ENCODE data around the gene ASNSD1.
"Not testable (repeated sequence)": the region's sequence is repeated elsewhere in the genome, so short reads cannot be mapped to it uniquely, and the experiment has no call there.

The ASNSD1 gene

DNA sequence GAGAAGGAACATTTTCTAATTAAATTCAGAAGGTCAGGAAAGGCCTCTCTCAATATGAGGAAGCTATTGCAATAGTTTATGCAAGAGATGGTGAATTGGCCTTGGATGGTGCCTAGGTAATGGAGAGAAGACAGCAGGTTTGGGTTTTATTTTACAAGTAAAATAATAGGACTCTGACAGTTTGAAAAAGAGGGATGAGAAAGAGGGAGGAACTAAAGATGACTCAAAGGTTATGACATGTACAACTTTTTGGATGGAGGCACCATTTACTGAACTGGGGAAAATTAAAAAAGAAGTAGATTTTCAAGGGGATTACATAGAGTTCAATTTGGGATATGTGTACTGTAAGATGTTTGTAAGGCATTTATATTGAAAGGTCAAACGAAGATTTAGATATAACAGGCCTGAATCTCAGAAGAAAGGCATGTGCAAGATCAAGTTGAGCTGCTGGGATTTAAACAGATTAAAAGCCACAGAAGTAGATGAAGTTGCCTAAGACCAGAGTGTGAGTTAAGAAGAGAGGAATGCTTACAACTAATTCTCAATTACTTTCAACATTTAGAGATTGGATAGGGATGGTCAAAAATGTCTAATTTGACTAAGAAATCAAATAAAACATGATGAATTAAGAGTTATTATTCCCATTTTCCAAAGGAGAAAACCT is 12.3 kb upstream of the ASNSD1 start:
- TF ChIP-seq, protein P1, sequence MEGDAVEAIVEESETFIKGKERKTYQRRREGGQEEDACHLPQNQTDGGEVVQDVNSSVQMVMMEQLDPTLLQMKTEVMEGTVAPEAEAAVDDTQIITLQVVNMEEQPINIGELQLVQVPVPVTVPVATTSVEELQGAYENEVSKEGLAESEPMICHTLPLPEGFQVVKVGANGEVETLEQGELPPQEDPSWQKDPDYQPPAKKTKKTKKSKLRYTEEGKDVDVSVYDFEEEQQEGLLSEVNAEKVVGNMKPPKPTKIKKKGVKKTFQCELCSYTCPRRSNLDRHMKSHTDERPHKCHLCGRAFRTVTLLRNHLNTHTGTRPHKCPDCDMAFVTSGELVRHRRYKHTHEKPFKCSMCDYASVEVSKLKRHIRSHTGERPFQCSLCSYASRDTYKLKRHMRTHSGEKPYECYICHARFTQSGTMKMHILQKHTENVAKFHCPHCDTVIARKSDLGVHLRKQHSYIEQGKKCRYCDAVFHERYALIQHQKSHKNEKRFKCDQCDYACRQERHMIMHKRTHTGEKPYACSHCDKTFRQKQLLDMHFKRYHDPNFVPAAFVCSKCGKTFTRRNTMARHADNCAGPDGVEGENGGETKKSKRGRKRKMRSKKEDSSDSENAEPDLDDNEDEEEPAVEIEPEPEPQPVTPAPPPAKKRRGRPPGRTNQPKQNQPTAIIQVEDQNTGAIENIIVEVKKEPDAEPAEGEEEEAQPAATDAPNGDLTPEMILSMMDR (IDR thresholded peaks at IDR 0.05; ENCODE audit: low read depth, low read length) = no peak
- Histone ChIP-seq H3K27ac (no peak overlapping the region; the same call in 1 of the 2 replicates), H3K4me3 (ENCODE audit: low read depth, low read length) (no peak overlapping the region), H3K9me3 (ENCODE audit: severe bottlenecking) (no peaks in the 10 kb centered on the region), H3K36me3 (no peaks in the 10 kb centered on the region), H3K27me3 (ENCODE audit: insufficient read depth, low read depth, severe bottlenecking) (no peaks in the 10 kb centered on the region)
- DNase-seq = no peak

DNA sequence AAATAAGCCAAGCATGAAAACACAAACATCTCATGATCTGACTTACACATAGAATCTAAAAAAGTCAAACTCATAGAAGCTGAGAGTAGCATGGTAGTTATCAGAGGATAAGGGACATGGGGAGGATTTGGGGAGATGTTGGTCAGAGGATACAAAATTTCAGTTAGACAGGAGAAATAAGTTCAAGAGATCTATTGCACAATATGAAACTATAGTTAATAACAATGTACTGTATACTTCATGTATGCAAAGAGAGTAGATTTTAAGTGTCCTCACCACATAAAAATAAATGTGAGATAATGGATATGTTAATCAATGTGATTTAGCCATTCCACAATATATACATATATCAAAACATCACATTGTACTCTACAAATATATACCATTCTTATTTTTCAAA is 10.0 kb upstream of the ASNSD1 start:
- no peaks in the 10 kb centered on the region for H3K9me3 ChIP-seq (ENCODE audit: severe bottlenecking)
- no peaks in the 10 kb centered on the region for H3K27me3 ChIP-seq (ENCODE audit: insufficient read depth, low read depth, severe bottlenecking)
- no peak overlapping the region for H3K4me3 ChIP-seq (ENCODE audit: low read depth, low read length)
- no peak for DNase-seq
- TF ChIP-seq, protein P1 (IDR thresholded peaks at IDR 0.05; ENCODE audit: low read depth, low read length) = no peak
- no peaks in the 10 kb centered on the region for H3K36me3 ChIP-seq
- no peak overlapping the region for H3K27ac ChIP-seq

DNA sequence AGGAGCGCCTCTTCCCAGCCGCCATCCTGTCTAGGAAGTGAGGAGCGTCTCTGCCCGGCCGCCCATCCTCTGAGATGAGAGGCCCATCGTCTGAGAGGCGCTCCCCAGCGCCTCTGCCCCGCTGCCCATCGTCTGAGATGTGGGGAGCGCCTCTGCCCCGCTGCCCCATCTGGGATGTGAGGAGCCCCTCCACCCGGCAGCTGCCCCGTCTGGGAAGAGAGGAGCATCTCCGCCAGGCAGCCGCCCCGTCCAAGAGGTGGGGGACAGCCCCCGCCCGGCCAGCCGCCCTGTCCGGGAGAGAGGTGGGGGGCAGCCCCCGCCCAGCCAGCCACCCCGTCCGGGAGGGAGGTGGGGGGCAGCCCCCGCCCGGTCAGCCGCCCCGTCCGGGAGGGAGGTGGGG is 7.8 kb upstream of the ASNSD1 start:
- H3K27ac ChIP-seq; DNase-seq; H3K36me3 ChIP-seq; H3K27me3 ChIP-seq (ENCODE audit: insufficient read depth, low read depth, severe bottlenecking); H3K4me3 ChIP-seq (ENCODE audit: low read depth, low read length); H3K9me3 ChIP-seq (ENCODE audit: severe bottlenecking): not testable (repeated sequence)

DNA sequence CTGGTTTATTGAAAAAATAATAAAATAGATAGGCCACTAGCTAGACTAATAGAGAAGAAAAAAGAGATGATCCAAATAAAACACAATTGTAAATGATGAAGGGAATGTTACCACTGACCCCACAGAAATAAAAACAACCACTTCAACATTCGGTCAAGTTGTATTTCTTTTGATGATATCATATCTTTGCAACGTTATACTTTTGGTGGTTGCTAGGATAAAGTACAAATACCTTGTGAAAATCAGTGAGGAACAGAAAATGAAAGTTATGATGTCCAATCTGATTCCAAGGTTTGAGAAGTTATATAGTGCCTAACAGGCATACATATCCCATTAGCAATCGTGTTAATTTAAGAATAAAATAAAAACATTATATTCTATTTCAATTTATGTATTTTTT is 6.6 kb upstream of the ASNSD1 start:
- Histone ChIP-seq H3K4me3 (ENCODE audit: low read depth, low read length) (no peak overlapping the region), H3K27me3 (ENCODE audit: insufficient read depth, low read depth, severe bottlenecking) (no peaks in the 10 kb centered on the region), H3K9me3 (ENCODE audit: severe bottlenecking) (no peaks in the 10 kb centered on the region), H3K36me3 (no peaks in the 10 kb centered on the region), H3K27ac (no peak overlapping the region)
- TF ChIP-seq, protein P1 (IDR thresholded peaks at IDR 0.05; ENCODE audit: low read depth, low read length) = no peak
- no peak for DNase-seq

DNA sequence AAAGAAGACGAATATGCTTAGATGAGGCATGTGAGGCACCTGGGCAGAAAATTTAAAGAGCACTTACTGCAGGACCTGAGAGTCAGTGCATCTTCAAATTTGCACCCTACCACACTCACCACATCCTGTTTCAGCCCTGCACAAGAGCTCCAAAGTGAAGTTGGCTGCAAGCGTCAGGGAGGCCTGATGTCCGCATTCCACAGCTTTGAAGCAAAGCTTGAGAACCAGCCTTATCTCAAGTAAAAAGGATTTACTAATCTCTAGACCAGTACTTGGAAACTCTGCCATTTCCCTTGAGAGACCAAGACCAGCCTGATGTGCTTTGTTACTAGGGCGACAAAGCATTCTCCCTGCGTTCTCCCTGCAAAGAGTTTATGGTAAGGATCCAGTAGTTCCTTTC is 3.4 kb upstream of the ASNSD1 start:
- no peak for DNase-seq
- no peaks in the 10 kb centered on the region; the same call in 1 of the 2 replicates for H3K36me3 ChIP-seq
- H3K27me3 ChIP-seq (ENCODE audit: insufficient read depth, low read depth, severe bottlenecking) = no peaks in the 10 kb centered on the region
- H3K27ac ChIP-seq = no peak overlapping the region
- no peaks in the 10 kb centered on the region for H3K9me3 ChIP-seq (ENCODE audit: severe bottlenecking)
- no peak overlapping the region for H3K4me3 ChIP-seq (ENCODE audit: low read depth, low read length)
- TF ChIP-seq, protein P1 (IDR thresholded peaks at IDR 0.05; ENCODE audit: low read depth, low read length) = no peak

DNA sequence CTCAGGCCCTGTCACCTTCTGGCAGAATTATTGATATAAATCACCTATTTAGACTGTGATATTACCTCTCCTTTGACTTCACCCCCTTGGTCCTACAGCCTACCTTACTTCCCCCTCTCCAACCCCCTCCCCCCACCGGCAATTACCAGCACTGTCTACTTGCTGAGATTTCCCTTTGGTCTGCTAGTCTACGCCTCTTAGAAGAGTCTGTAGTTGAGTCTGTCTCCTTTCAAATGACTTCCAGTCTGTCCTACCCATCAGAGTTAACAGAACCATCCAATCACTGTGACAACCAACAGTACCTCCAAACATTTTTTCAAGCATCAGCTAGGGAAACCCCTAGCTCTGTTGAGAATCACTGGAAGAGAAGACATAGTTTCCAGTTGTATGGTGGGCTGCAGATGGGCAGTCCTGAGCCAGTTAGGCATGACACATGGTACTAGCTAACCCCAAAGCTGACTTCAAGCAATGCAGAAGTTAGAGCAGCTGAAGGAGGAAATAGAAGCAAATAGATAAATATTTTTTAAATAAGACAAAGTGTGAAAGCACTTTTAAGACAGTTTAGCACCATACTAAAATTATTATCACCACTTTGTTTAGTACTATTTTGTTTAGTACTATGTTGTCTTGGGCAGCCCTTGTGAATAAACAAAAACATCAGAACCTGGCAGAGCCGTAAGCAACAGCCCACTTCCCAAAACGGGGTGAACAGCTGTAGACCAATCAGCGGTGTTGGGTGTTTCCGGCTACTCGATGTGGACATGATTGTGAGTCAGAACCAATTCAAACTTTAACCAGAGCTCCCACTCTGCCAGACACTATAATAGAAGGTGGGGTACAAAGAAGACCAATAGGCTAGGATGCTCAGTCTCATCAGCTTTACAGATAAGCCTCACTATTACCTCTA is 2.7 kb upstream of the ASNSD1 start:
- no peak for DNase-seq
- Histone ChIP-seq H3K27me3 (ENCODE audit: insufficient read depth, low read depth, severe bottlenecking) (no peaks in the 10 kb centered on the region), H3K36me3 (peaks cover 4% of the 10 kb centered on the region; the same call in 1 of the 2 replicates), H3K4me3 (ENCODE audit: low read depth, low read length) (no peak overlapping the region), H3K27ac (no peak overlapping the region), H3K9me3 (ENCODE audit: severe bottlenecking) (no peaks in the 10 kb centered on the region)
- TF ChIP-seq, protein P1 (IDR thresholded peaks at IDR 0.05; ENCODE audit: low read depth, low read length) = no peak
